Esophagus squamous epithelium (tissue), 4 donors: ENCODE data around the gene PIP5KL1.

ENCODE experiments used
- POLR2A ChIP-seq, 4 donors: fragments of 450-650 bp; IDR thresholded peaks; one replicate each; pipeline ENCODE4 v1.6.1; 2017; ENCODE audit warnings: antibody characterized with exemption in 4 of 4, mild to moderate bottlenecking in 4 of 4, moderate library complexity in 3 of 4
- TF ChIP-seq, protein P1 (sequence below), 6 experiments: fragments of 450-650 bp in 4 of 6; fragments of 200-600 bp in 2 of 6; sonication (generic) in 2 of 6; IDR thresholded peaks; one replicate each; pipeline ENCODE4 v1.5.1; 2016 to 2019; ENCODE audit warnings: antibody characterized with exemption in 6 of 6, mild to moderate bottlenecking in 4 of 6, moderate library complexity in 4 of 6

GRCh38 chr9:127936347-127936852 lies 5.8 kb upstream of the PIP5KL1 start:
- TF ChIP-seq, protein P1, sequence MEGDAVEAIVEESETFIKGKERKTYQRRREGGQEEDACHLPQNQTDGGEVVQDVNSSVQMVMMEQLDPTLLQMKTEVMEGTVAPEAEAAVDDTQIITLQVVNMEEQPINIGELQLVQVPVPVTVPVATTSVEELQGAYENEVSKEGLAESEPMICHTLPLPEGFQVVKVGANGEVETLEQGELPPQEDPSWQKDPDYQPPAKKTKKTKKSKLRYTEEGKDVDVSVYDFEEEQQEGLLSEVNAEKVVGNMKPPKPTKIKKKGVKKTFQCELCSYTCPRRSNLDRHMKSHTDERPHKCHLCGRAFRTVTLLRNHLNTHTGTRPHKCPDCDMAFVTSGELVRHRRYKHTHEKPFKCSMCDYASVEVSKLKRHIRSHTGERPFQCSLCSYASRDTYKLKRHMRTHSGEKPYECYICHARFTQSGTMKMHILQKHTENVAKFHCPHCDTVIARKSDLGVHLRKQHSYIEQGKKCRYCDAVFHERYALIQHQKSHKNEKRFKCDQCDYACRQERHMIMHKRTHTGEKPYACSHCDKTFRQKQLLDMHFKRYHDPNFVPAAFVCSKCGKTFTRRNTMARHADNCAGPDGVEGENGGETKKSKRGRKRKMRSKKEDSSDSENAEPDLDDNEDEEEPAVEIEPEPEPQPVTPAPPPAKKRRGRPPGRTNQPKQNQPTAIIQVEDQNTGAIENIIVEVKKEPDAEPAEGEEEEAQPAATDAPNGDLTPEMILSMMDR (IDR thresholded peaks at IDR 0.05): no peak
- no peak for TF ChIP-seq POLR2A (IDR thresholded peaks at IDR 0.05)
